HepG2 (cell line): Measurements from ENCODE around the gene ALK. TPM values are rescaled to one million over a fixed set of nuclear protein-coding genes. Genes with fewer than 3 reads are reported as not detected.

Experiments used
- ATAC-seq: fragments of 200-7000 bp; cut with Tn5 transposase; 3 replicates; pipeline ENCODE4 v1.9.1; 2020; ENCODE audit warnings: mild to moderate bottlenecking, moderate library complexity
- BruUV-seq: library from RNA; stranded (reverse); fragments of 400-500 nt; replicated peaks from 2 replicates; lab custom pipeline; 2021; lab: Mats Ljungman, UMichigan
- CTCF ChIA-PET: fragments of 300-600 bp; formaldehyde crosslinking; extraction: SDS; loops from one replicate; lab custom pipeline; 2021; ENCODE audit warnings: low total read pairs, inconsistent platforms, low intra/inter-chr PET ratio; lab: Yijun Ruan, JAX
- POLR2A ChIA-PET: fragments of 350-600 bp; sonication (Branson Sonifier 250); formaldehyde crosslinking; loops from one replicate; lab custom pipeline; 2020; ENCODE audit warnings: antibody characterized with exemption, inconsistent platforms; lab: Yijun Ruan, JAX
- DNase-seq: peaks from one replicate; pipeline ENCODE4 v3.0.0-alpha.2; 2015; ENCODE audit warnings: low spot score
- FAIRE-seq: peaks from 3 replicates; lab custom pipeline; 2011; peaks lifted over from hg19 to GRCh38; lab: Jason Lieb, UNC
- H2AFZ ChIP-seq: one replicate; pipeline ENCODE4 v1.6.1; 2011; ENCODE audit warnings: low read length, inconsistent platforms
- H3K27ac ChIP-seq: fragments of 300-600 bp; 3 replicates; pipeline ENCODE4 v1.8.0; 2011; ENCODE audit warnings: mixed run types, mild to moderate bottlenecking, mixed read lengths, low read length, inconsistent platforms; ENCODE audit not compliant: insufficient read depth; ENCODE audit errors: extremely low read length
- H3K27me3 ChIP-seq, 2 experiments: fragments of 200-600 bp in 1 of 2; 2 replicates in 1 of 2; 3 replicates in 1 of 2; pipeline versions ENCODE4 v1.6.0 to v1.8.0; 2011; ENCODE audit warnings: low read length in 2 of 2, mild to moderate bottlenecking in 2 of 2, moderate library complexity in 2 of 2, inconsistent platforms in 1 of 2; ENCODE audit not compliant: insufficient read depth in 2 of 2, control insufficient read depth in 1 of 2
- H3K36me3 ChIP-seq, 2 experiments: fragments of 200-600 bp in 1 of 2; replicated peaks in 1 of 2; 2 replicates in 1 of 2; 3 replicates in 1 of 2; pipeline versions ENCODE4 v1.5.1 to v1.8.0; 2011; ENCODE audit warnings: low read length in 2 of 2, inconsistent platforms in 1 of 2; ENCODE audit not compliant: insufficient read depth in 2 of 2, control insufficient read depth in 1 of 2
- H3K4me1 ChIP-seq: 2 replicates; pipeline ENCODE4 v1.5.1; 2012; ENCODE audit warnings: low read length, inconsistent platforms; ENCODE audit not compliant: insufficient read depth
- H3K4me2 ChIP-seq: 2 replicates; pipeline ENCODE4 v1.6.0; 2011; ENCODE audit warnings: low read depth, low read length, inconsistent platforms
- H3K4me3 ChIP-seq, 3 experiments: fragments of 200-600 bp in 1 of 3; sonication (generic), shearing (Covaris generic) in 1 of 3; replicated peaks in 1 of 3; 2 replicates each; pipeline ENCODE4 v1.5.1; 2011 to 2016; ENCODE audit warnings: low read length in 3 of 3, inconsistent platforms in 2 of 3, low read depth in 2 of 3, mild to moderate bottlenecking in 2 of 3, control low read depth in 1 of 3, mixed read lengths in 1 of 3; ENCODE audit not compliant: insufficient read depth in 1 of 3
- H3K79me2 ChIP-seq: one replicate; pipeline ENCODE4 v1.6.1; 2011; ENCODE audit warnings: low read length, inconsistent platforms; ENCODE audit not compliant: insufficient read depth
- H3K9ac ChIP-seq: 2 replicates; pipeline ENCODE4 v1.6.0; 2011; ENCODE audit warnings: mild to moderate bottlenecking, low read depth, low read length, inconsistent platforms; ENCODE audit not compliant: insufficient read depth
- H3K9me3 ChIP-seq: 2 replicates; pipeline ENCODE4 v1.5.1; 2012; ENCODE audit warnings: mild to moderate bottlenecking, low read length
- H4K20me1 ChIP-seq: 2 replicates; pipeline ENCODE4 v1.6.0; 2011; ENCODE audit warnings: inconsistent platforms, mild to moderate bottlenecking, low read length, moderate library complexity; ENCODE audit not compliant: insufficient read depth
- ATF7 ChIP-seq, 2 experiments: fragments of 450-650 bp in 1 of 2; sonication (generic) in 1 of 2; formaldehyde crosslinking in 1 of 2; IDR thresholded peaks; 2 replicates each; pipeline versions ENCODE4 v1.4.0 to v1.6.1; 2016 to 2020; ENCODE audit warnings: antibody characterized with exemption in 1 of 2, mild to moderate bottlenecking in 1 of 2, missing genetic modification reagents in 1 of 2
- HIVEP1 ChIP-seq: sonication (generic); formaldehyde crosslinking; IDR thresholded peaks from 2 replicates; pipeline ENCODE4 v1.4.0; 2020; ENCODE audit warnings: mild to moderate bottlenecking, missing genetic modification reagents
- IRX3 ChIP-seq: sonication (generic); formaldehyde crosslinking; IDR thresholded peaks from 2 replicates; pipeline ENCODE4 v1.8.1; 2023; ENCODE audit warnings: mild to moderate bottlenecking, low read depth, missing genetic modification reagents, borderline replicate concordance
- KAT8 ChIP-seq: IDR thresholded peaks from 2 replicates; pipeline ENCODE4 v1.6.1; 2016; ENCODE audit warnings: missing genetic modification reagents, missing compliant biosample characterization
- KDM5A ChIP-seq: fragments of 200-600 bp; sonication (generic); IDR thresholded peaks from 2 replicates; pipeline ENCODE4 v1.7.0; 2018; ENCODE audit warnings: antibody characterized with exemption, mild to moderate bottlenecking, low read length, borderline replicate concordance
- MYC ChIP-seq: sonication (generic); formaldehyde crosslinking; IDR thresholded peaks from 2 replicates; pipeline ENCODE4 v1.9.0; 2021; ENCODE audit warnings: missing genetic modification reagents, borderline replicate concordance
- SAP130 ChIP-seq: IDR thresholded peaks from 2 replicates; pipeline ENCODE4 v1.6.1; 2016; ENCODE audit warnings: low read depth
- TP53 ChIP-seq: sonication (generic); formaldehyde crosslinking; conservative IDR thresholded peaks from 2 replicates; pipeline ENCODE4 v1.4.0; 2020; ENCODE audit warnings: missing genetic modification reagents
- ZNF33B ChIP-seq: sonication (generic); formaldehyde crosslinking; IDR thresholded peaks from 2 replicates; pipeline ENCODE4 v1.5.1; 2020; ENCODE audit warnings: mild to moderate bottlenecking, missing genetic modification reagents
- ZNF501 ChIP-seq: sonication (generic); formaldehyde crosslinking; IDR thresholded peaks from 2 replicates; pipeline ENCODE4 v1.5.1; 2020; ENCODE audit warnings: mild to moderate bottlenecking, moderate library complexity, missing genetic modification reagents
- ZNF513 ChIP-seq: sonication (generic); formaldehyde crosslinking; conservative IDR thresholded peaks from 2 replicates; pipeline ENCODE4 v1.5.0; 2020; ENCODE audit warnings: missing genetic modification reagents
- ZNF547 ChIP-seq: sonication (generic); formaldehyde crosslinking; IDR thresholded peaks from 2 replicates; pipeline ENCODE4 v1.5.1; 2020; ENCODE audit warnings: mild to moderate bottlenecking, missing genetic modification reagents
- ZNF570 ChIP-seq: sonication (generic); formaldehyde crosslinking; IDR thresholded peaks from 2 replicates; pipeline ENCODE4 v1.4.0; 2020; ENCODE audit warnings: mild to moderate bottlenecking, missing genetic modification reagents, borderline replicate concordance
- ZSCAN20 ChIP-seq: sonication (generic); formaldehyde crosslinking; IDR thresholded peaks from 2 replicates; pipeline ENCODE4 v1.4.0; 2020; ENCODE audit warnings: missing genetic modification reagents, mild to moderate bottlenecking, borderline replicate concordance
- ZSCAN5A ChIP-seq: sonication (generic); formaldehyde crosslinking; IDR thresholded peaks from 2 replicates; pipeline ENCODE4 v1.8.0; 2022; ENCODE audit warnings: mild to moderate bottlenecking, missing genetic modification reagents, borderline replicate concordance
- WGBS: methylation state at CpG from one replicate; pipeline ENCODE4 v1.1.6; 2017; ENCODE audit warnings: low lambda C conversion rate; 5-methylcytosine and 5-hydroxymethylcytosine counted together
- in situ Hi-C: cut with HindIII; loops from 2 replicates; pipeline ENCODE4 v1.10.0; 2017; ENCODE audit warnings: low pct_unique_long_range_greater_than_20kb; ENCODE audit not compliant: extremely low pct_ligation_motif_present
- intact Hi-C: fragments of 100-400 bp; cut with micrococcal nuclease; formaldehyde crosslinking; loops from one replicate; pipeline ENCODE4 v1.10.0; 2022; ENCODE audit not compliant: unreplicated experiment
- polyA plus RNA-seq, 8 experiments: library from polyadenylated mRNA; depleted of rRNA in 3 of 8; stranded (reverse) in 7 of 8; unstranded in 1 of 8; fragments of >200 nt; fragmentation: Illumina TruSeq in 4 of 8; extraction: Trizol in 4 of 8; gene quantifications; 2 replicates each; pipeline versions ENCODE4 v1.2.1 to v1.2.3, GENCODE V29; 2011 to 2016; ENCODE audit warnings: low read depth in 4 of 8, missing spikeins in 1 of 8, mixed read lengths in 1 of 8; ENCODE audit not compliant: insufficient read depth in 1 of 8
- total RNA-seq, 5 experiments: library from RNA; depleted of rRNA; stranded (reverse); fragments of >200 nt; fragmentation: Illumina TruSeq; extraction: Trizol; gene quantifications; 2 replicates each; pipeline ENCODE4 v1.2.3, GENCODE V29; 2016; ENCODE audit warnings: low read depth in 1 of 5

ALK gene
- total and polyA plus RNA-seq, 2 of the 13 experiments (the other 11 are each of a cell fraction or from before 2014, with no cell fraction given): not detected

GRCh38 chr2:29240601-29241000 lies 680.8 kb downstream of the ALK start:
- FAIRE-seq (no peak), ATAC-seq (no peak)
- H3K4me2 ChIP-seq: no peak overlapping the region
- no peaks in the 10 kb centered on the region for H3K36me3 ChIP-seq
- peaks cover 3% of the 10 kb centered on the region for H4K20me1 ChIP-seq
- CTCF ChIA-PET: no interaction called here
- no peak overlapping the region for H2AFZ ChIP-seq
- H3K79me2 ChIP-seq: no peaks in the 10 kb centered on the region
- no peak overlapping the region for H3K4me3 ChIP-seq
- in situ Hi-C loops: no loop called here
- H3K9me3 ChIP-seq: no peaks in the 10 kb centered on the region
- intact Hi-C loops: no loop called here
- H3K27me3 ChIP-seq: peaks cover 5 to 36% of the 10 kb centered on the region in 2 experiments; a peak in 4 of 5 replicates
- no peak overlapping the region for H3K27ac ChIP-seq
- H3K4me1 ChIP-seq: no peaks in the 10 kb centered on the region
- TF ChIP-seq ZNF33B: no peak
- TF ChIP-seq ZNF570: no peak
- no peak for TF ChIP-seq TP53
- no peak for TF ChIP-seq KDM5A
- no peak for TF ChIP-seq IRX3 (CRISPR knock-in tag)
- no peak for TF ChIP-seq ZSCAN20 (CRISPR knock-in tag)
- TF ChIP-seq, all 625 proteins: peak for 0
- BruUV-seq: no TSS peak
- DNase-seq: no peak
- WGBS: 40% methylated on average over 4 of the region's 4 CpGs
- H3K9ac ChIP-seq: no peak overlapping the region
- POLR2A ChIA-PET: no interaction called here

- H2AFZ ChIP-seq: no peak overlapping the region
- peaks cover 3% of the 10 kb centered on the region for H4K20me1 ChIP-seq
- CTCF ChIA-PET: no interaction called here
- BruUV-seq: no TSS peak
- ATAC-seq (no peak), DNase-seq (no peak), FAIRE-seq (no peak)
- TF ChIP-seq ZNF547: no peak
- no peak for TF ChIP-seq ZSCAN5A
- no peak for TF ChIP-seq HIVEP1 (CRISPR knock-in tag)
- no peak for TF ChIP-seq ZNF501 (CRISPR knock-in tag)
- no peak for TF ChIP-seq MYC (CRISPR knock-in tag)
- TF ChIP-seq ATF7 (IDR thresholded peaks at IDR 0.05): no peak
- TF ChIP-seq ATF7 (CRISPR knock-in tag; IDR thresholded peaks at IDR 0.05): no peak
- TF ChIP-seq KAT8 (CRISPR knock-in tag): no peak
- no peak for TF ChIP-seq ZNF513 (CRISPR knock-in tag)
- no peak for TF ChIP-seq SAP130 (CRISPR knock-in tag)
- peaks cover 6 to 42% of the 10 kb centered on the region in 2 experiments; a peak in 4 of 5 replicates for H3K27me3 ChIP-seq
- H3K27ac ChIP-seq: no peak overlapping the region
- H3K36me3 ChIP-seq: no peaks in the 10 kb centered on the region
- WGBS: 16% methylated on average over 15 of the region's 15 CpGs
- H3K9ac ChIP-seq: no peak overlapping the region
- H3K79me2 ChIP-seq: no peaks in the 10 kb centered on the region
- H3K4me2 ChIP-seq: no peak overlapping the region
- H3K9me3 ChIP-seq: no peaks in the 10 kb centered on the region
- in situ Hi-C loops (no loop called here), intact Hi-C loops (no loop called here)
- no peaks in the 10 kb centered on the region for H3K4me1 ChIP-seq
- H3K4me3 ChIP-seq: no peak overlapping the region
- POLR2A ChIA-PET: no interaction called here
Measured at GRCh38 chr2:29239209-29239960, 682.0 kb downstream of the ALK start.
